GM21526 (cell line): ENCODE data around the gene IFNGR1.
"Not testable (repeated sequence)": the region's sequence is repeated elsewhere in the genome, so short reads cannot be mapped to it uniquely, and the experiment has no call there.

ENCODE experiments used
- ATAC-seq: cut with Tn5 transposase; IDR thresholded peaks from one replicate; pipeline ENCODE4 v1.9.1; 2021; ENCODE audit warnings: moderate library complexity; ENCODE audit not compliant: unreplicated experiment, low FRiP score

IFNGR1 gene

GRCh38 chr6:137218917-137219663 is at the start of gene IFNGR1:
Gene IFNGR1 (minus strand): TSS chr6:137219385. CDS start chr6:137219327, 58 bp downstream.
- ATAC-seq, result peak; percentile 89

DNA sequence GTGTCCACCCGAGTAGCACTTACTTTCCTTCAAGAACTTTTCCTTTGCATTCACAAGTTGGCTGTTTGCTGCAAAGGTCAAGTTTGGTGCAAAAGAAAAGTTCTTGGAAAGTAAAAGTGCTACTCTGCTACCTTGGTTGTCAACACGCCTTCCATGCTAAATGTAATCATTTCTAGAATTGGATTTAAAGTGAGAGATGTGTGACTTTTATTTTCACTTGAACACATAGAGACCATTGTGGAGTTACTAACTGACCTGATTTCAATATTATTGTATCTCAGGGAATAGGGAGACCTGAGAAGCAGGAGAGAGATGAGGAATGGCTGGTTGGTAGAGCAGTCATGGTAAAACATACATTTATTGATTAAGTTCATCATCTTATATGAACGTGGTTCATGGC is 49.7 kb upstream of the IFNGR1 start:
- ATAC-seq, result no peak

DNA sequence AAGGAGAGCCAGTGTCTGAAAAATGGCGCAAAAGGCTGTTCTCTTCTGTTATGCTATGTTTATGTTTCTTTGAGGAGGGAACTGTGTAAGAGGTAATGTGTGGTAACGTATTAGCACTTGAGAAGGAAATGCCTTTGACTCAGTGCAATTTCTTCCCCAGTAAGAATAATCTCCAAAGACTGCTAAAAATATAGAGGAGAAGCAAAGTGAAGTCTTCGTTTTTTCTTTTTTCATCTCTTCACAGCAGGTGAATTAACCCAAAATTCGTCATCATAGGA is 47.1 kb upstream of the IFNGR1 start:
- no peak for ATAC-seq

DNA sequence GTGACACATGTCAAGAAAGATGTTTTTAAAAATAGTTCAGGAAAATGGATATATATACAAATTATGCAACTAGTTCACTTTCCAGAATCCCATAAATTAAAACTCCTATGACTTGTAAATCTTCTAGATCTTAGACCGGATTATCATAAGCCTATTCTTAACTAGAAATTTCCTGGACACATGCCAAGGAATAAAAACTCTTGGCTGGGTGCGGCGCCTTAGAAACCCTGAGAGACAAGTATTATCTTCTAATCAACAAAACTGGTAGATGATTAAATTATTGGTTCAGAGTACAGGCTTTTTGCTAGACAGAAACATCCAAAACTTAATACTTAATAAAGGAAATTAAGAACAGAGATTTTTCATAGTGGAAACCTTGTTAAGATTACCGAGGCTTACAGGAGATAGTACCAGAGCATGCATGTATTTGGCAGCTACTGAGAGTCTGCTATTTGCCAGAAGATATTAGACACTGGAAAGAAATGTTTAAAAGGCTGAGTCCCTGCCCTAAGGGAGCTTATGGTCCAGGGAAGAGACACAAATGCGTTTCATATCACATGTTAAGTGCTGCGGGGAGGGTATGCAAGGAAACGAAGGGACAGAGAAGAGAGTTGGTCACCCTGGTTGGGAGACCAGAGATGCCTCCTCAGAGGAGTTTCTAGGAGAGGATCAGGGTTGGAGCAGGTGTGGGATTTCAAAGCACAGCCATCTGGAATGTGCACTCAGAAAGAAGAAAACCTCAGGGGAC is 46.5 kb upstream of the IFNGR1 start:
- ATAC-seq, result no peak

GRCh38 chr6:137264311-137265075 is 45.3 kb upstream of the IFNGR1 start:
- no peak for ATAC-seq

GRCh38 chr6:137261761-137262160 is 42.6 kb upstream of the IFNGR1 start:
- ATAC-seq, result no peak

GRCh38 chr6:137261361-137261760 is 42.2 kb upstream of the IFNGR1 start:
- no peak for ATAC-seq

DNA sequence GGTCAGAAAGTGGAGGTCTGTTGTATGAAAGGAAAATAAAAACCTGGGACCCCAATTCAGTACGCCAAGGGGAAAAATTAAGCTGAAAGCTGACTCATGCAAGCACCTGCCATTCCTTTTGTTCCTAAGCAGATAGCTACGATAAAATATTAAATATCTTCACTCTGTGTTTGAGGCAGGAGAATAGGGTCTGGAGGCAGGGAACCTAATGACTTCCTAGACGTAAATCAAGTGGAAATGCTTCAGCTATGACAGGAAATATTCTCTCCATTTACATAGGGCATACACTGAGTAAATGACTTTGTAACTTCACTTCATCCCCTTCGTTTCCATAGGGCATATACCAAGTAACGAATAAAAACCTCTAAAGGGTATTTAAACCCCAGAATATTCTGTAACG is 41.0 kb upstream of the IFNGR1 start:
- no peak for ATAC-seq

GRCh38 chr6:137259349-137259748 is 40.2 kb upstream of the IFNGR1 start:
- no peak for ATAC-seq

- ATAC-seq, result no peak
Measured at GRCh38 chr6:137258170-137258569, 39.0 kb upstream of the IFNGR1 start.

GRCh38 chr6:137256350-137257103 is 37.3 kb upstream of the IFNGR1 start:
- no peak for ATAC-seq

DNA sequence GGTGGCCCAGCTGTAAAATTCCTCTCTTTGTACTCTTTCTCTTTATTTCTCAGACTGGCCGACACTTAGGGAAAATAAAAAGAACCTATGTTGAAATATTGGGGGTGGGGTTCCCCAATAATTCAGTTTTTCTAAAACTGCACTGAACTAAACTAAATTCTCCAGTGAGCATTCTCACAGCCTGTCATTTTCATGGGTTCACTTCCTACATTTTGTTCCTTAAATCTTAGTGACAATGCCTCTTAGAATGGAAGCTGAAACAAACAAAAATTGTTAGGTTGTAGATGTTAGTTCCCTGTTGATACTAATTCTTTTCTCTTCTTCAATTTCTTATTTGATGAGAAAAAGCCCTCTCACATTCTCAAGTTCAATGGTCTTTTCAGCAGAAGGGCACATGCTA is 35.8 kb upstream of the IFNGR1 start:
- ATAC-seq, result no peak

DNA sequence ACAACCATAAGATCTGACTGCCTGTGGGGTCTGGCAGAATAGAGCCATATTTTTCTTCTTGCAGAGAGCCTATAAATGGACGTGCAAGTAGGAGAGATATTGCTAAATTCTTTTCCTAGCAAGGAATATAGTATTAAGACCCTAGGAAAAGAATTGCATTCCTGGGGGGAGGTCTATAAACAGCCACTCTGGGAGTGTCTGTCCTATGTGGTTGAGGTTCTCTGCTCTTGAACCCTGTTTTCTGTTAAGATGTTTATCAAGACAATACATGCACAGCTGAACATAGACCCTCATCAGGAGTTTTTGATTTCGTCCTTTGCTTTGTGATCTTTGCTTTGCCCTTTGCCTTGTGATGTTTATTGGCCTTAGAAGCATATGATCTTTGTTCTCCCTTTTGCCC is 35.2 kb upstream of the IFNGR1 start:
- ATAC-seq, result not testable (repeated sequence)

GRCh38 chr6:137248702-137249101 is 29.5 kb upstream of the IFNGR1 start:
- no peak for ATAC-seq

DNA sequence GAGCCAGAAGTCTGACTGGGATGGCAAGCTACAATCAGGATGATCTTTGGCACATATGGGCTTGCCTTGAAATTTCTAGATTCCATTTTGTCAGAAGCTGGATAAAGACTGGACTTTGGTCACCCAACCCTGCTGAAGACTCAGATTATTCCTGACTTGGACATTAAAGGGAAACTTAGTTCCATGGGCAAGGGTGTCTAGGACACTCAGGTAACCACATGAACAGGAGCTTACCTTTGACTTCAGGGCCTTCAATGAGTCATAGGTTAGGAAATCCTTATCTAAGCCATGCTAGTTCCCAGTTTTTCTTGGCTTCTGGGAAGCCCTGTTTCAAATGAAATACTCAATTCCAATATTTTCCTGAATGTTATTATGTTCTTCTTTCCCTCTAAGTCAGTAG is 28.5 kb upstream of the IFNGR1 start:
- ATAC-seq, result no peak

GRCh38 chr6:137246791-137247202 is 27.6 kb upstream of the IFNGR1 start:
- ATAC-seq, result no peak

- ATAC-seq, result no peak
Measured at GRCh38 chr6:137246164-137246563, 27.0 kb upstream of the IFNGR1 start.

- ATAC-seq, result no peak
Measured at GRCh38 chr6:137241481-137242038, 22.4 kb upstream of the IFNGR1 start.

GRCh38 chr6:137240168-137240567 is 21.0 kb upstream of the IFNGR1 start:
- ATAC-seq, result no peak

- ATAC-seq, result no peak
Measured at GRCh38 chr6:137237413-137238170, 18.4 kb upstream of the IFNGR1 start.
